HG03280 (cell line): ENCODE results near the gene VTA1.
"Not testable (repeated sequence)": the region's sequence is repeated elsewhere in the genome, so short reads cannot be mapped to it uniquely, and the experiment has no call there.

Source experiments
- ATAC-seq: cut with Tn5 transposase; IDR thresholded peaks from one replicate; pipeline ENCODE4 v1.9.1; 2021; ENCODE audit warnings: mild to moderate bottlenecking, moderate library complexity; ENCODE audit not compliant: unreplicated experiment

Gene VTA1

DNA sequence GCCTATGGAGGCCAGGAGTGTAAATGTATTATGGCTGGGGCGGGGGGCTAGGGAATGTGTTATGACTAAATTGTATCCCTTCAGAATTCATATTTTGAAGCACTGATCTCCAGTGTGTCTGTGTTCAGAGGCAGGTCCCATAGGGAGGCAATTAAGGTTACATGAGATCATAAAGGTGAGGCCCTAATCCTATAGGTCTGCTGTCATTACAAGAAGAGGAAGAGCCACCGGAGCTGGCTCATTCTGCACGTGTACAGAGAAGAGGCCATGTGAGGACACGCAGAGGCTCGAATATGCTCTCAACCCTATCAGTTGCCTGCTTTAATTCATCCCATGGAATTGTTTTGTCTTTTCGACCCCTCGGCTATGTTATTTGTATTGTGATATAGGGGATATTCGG, 76.9 kb downstream of the VTA1 start:
- ATAC-seq: no peak

- no peak for ATAC-seq
These were observed 78.1 kb downstream of the VTA1 start for GRCh38 chr6:142225115-142225514.

DNA sequence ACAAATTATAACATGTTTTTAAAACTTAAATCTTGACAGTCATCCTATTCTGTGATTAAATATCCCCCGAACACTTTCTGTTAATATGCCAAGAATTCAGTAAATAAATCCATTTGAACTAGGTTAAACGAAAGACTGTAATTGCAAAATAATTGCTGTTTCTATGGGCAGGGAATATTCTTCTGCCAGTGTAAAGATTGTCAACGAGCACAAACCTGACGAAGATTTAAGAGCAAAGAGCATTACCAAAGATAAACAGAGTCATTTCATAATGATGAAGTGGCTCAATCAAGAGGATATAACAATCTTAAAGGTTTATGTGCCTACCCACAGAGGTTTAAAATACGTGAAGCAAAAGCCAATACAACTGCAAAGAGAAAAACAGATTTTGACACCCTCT, 78.5 kb downstream of the VTA1 start:
- ATAC-seq: no peak

DNA sequence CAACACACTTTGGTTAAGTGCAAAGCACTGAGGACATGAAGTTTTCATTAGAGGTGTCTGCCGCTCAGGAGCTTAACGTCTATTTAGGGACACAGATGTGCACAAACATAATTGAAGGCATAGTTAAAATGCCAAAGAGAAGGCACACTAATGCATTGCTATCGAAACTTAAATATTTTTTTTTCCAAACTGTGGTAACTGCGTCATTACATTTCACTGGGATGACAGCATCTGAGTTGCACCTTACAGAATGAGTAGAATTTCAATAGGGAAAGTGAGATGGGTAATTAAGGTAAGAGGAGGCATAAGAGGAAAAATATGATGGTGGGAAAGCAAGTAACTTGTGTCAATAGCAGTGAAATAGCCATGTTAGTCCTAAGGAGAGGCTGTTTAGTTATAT, 79.7 kb downstream of the VTA1 start:
- no peak for ATAC-seq

- not testable (repeated sequence) for ATAC-seq
These were observed 82.6 kb downstream of the VTA1 start for GRCh38 chr6:142229518-142230270.

DNA sequence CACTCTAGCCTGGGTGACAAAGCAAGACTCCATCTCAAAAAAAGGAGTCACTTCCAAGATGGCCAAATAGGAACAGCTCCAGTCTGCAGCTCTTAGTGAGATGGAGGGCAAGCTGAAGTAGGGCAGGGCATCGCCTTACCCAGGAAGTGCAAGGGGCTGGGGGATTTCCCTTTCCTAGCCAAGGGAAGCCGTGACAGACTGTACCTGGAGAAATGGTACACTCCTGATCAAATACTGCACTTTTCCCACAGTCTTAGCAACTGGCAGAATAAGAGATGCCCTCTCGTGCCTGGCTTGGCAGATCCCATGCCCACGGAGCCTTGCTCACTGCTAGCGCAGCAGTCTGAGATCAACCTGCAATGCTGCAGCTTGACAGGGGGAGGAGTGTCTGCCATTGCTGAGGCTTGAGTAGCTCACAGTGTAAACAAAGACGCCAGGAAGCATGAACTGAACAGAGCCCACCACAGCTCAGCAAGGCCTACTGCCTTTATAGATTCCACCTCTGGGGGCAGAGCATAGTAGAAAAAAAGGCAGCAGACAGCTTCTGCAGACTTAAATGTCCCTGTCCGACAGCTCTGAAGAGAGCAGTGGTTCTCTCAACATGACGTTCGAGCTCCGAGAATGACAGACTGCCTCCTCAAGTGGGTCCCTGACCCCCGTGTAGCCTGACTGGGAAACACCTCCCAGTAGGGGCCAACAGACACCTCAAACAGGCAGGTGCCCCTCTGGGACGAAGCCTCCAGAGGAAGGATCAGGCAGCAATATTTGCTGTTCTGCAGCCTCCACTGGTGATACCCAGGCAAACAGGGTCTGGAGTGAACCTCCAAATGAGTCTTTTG, 85.4 kb downstream of the VTA1 start:
- peak; percentile 71 for ATAC-seq

DNA sequence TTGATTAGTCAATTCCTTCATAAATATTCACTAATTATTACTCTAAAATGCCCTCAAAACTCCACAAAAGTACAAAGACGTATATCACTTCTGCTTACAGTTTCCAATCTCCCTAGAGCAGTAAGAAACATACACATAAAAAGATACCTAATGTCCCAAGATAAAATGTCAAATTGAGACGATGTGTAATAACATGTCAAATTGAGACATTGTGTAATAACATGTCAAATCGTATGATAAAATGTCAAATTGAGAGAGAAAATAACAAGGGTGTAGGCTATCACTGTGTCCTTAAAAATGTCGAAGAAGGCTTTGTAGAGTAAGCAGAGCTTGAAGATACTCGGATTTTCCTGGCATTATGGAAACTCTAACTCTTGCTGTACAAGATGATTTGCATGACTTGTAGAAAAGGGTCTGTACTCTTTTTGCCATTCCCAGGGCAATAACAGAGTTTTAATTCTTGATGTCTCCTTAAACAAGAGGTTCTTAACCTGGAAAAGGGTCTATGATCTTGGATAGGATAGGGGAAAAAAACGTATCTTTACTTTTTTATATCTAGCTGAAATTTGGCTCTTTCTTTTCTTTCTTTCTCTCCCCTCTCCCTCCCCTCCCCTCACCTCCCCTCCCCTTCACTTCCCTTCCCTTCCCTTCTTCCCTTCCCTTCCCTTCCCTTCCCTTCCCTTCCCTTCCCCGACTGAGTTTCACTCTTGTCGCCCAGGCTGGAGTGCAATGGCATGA, 87.1 kb downstream of the VTA1 start:
- no peak for ATAC-seq

DNA sequence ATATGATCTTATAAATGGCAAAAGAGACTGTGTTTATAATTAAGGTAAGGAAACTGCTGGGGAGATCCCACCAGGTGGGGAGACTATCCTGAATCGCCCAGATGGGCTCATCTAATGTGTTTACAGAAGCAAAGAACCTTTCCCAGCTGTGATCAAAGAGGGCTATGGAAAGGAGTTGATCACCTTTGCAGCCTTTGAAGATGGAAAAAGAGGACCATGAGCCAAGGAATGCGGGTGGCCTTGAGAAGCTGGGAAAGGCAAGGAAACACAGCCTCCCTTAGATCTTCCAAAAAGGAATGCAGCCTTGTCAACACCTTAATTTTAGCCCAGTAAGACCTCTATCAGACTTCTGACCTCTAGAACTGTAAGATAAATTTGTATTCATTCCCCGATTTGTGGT, 88.2 kb downstream of the VTA1 start:
- ATAC-seq: no peak

GRCh38 chr6:142235791-142236190, 88.7 kb downstream of the VTA1 start:
- no peak for ATAC-seq

- no peak for ATAC-seq
These were observed 89.6 kb downstream of the VTA1 start for GRCh38 chr6:142236691-142237090.

GRCh38 chr6:142238881-142239280, 91.8 kb downstream of the VTA1 start:
- no peak for ATAC-seq

GRCh38 chr6:142240179-142240578, 93.1 kb downstream of the VTA1 start:
- no peak for ATAC-seq

- no peak for ATAC-seq
These were observed 94.0 kb downstream of the VTA1 start for GRCh38 chr6:142241061-142241460.

GRCh38 chr6:142242269-142242668, 95.2 kb downstream of the VTA1 start:
- no peak for ATAC-seq

DNA sequence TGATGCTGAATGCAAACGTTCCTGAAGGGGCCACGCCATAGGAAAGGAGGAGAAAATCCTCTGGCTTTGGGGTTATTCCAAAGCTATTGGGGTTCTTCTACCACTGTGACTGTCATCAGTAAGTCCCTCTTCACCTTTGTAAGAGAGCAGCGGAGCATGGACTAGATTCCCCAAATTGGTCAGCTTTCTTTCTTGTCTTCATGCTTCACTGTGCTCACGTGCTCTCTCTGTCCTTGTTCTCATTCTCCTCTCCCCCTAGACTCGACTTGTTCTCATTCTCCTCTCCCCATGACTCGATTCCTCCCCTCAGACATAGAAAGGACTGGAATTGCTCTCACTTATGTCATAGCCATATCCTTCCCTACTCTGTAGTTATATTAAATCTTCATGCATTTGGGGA, 99.9 kb downstream of the VTA1 start:
- no peak for ATAC-seq

DNA sequence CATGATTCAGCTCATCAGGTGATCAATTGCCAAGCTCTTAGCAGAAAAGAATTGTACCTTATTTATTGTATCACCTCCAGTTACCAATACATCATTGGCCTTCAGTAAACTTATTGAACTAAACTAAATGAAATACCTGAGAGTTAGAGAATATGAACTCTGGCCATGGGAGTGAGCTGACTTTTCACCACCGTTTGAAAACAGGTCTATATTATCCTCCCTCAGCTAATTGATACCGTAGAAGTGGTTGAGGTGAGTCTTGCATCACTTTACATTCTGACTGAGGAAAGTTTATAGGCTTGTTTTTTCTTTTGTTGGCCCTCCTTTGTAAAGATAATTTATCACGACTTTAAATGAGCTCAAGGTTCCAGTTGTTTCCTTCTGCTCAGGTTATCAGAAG, 102.2 kb downstream of the VTA1 start:
- ATAC-seq: no peak

DNA sequence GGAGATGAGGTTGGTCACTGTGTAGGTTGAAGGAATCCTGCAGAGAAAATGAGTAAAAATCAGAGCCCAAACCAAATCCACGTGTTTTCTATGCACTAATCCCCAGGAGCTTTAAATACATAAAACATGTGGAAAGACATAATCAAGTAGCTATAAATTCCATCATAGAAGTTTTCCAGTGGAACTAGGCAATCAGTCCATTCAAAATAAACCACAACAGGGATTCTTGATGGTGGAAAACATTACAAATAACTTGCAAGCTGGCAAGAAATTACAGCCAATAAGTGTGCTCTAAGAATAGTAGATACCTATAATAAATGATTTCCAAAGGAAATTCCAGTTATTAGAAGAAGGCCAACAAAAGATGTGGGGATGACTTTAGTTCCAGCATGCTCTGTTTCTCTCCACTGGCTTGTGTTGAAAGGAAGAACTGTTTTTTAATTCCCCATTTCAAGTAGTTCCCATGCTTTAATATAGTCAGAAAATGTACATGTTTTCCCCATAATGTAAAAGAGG, 104.9 kb downstream of the VTA1 start:
- no peak for ATAC-seq

- ATAC-seq: no peak
These were observed 107.5 kb downstream of the VTA1 start for GRCh38 chr6:142254513-142254912.

- ATAC-seq: no peak
These were observed 108.7 kb downstream of the VTA1 start for GRCh38 chr6:142255785-142256184.

GRCh38 chr6:142258305-142258704, 111.2 kb downstream of the VTA1 start:
- no peak for ATAC-seq

- ATAC-seq: no peak
These were observed 111.7 kb downstream of the VTA1 start for GRCh38 chr6:142258757-142259156.
